ENCODE measurements around the gene ACVR1.
"Not testable (repeated sequence)": the region's sequence is repeated elsewhere in the genome, so short reads cannot be mapped to it uniquely, and the experiment has no call there.

The ACVR1 gene

GRCh38 chr2:157759855-157760254 lies 116.3 kb downstream of the ACVR1 start:
- no peak for DNase-seq (ENCODE audit: low read depth in 2 of 2)

DNA sequence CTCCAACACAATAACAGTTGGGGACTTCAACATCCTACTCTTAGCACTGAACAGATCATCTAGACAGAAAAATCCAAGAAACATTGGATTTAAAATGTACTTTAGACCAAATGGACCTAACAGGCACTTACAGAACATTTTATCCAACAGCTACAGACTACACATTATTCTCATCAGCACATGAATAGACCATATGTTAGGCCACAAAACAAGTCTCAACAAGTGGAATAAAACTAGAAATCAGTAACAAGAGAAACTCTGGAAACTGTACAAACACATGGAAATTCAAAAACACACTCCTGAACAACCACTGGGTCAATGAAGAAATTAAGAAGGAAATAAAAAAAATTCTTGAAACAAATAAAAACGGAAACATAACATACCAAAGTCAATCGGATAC lies 117.5 kb downstream of the ACVR1 start:
- DNase-seq (ENCODE audit: low read depth in 2 of 2), result no peak

DNA sequence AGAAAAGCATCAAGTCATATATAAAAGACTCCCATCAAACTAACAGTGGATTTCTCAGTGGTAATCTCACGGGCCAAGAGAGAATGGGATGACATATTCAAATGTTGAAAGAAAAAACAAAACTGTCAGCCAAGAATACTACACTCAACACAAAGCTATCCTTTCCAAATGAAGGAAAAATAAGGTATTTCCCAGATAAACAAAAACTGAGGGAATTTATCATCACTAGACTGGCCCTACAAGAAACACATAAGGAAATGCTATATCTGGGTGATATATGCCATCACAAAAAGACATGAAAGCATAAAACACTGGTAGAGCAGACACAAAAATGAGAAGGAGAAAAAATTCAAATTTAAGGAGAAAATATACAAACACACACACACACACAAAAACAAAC lies 118.6 kb downstream of the ACVR1 start:
- no peak for DNase-seq (ENCODE audit: low read depth in 2 of 2)

DNA sequence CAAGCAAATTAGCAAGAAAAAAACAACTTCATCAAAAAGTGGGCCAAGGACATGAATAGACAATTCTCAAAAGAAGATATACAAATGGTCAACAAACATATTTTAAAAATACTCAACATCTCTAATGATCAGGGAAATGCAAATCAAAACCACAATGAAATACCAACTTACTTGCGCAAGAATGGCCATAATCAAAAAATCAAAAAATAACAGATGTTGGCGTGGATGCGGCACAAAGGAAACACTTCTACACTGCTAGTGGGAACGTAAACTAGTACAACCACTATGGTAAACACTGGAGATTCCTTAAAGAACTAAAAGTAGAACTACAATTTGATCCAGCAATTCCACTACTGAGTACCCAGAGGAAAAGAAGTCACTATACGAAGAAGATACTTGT lies 119.7 kb downstream of the ACVR1 start:
- DNase-seq (ENCODE audit: low read depth in 2 of 2), result not testable (repeated sequence)

GRCh38 chr2:157751462-157752058 lies 124.6 kb downstream of the ACVR1 start:
- no peak for DNase-seq (ENCODE audit: low read depth in 2 of 2)

- no peak for DNase-seq (ENCODE audit: low read depth in 2 of 2)
Measured at GRCh38 chr2:157749684-157750083, 126.4 kb downstream of the ACVR1 start.

- DNase-seq (ENCODE audit: low read depth in 2 of 2), result no peak
Measured at GRCh38 chr2:157748371-157749142, 127.6 kb downstream of the ACVR1 start.

DNA sequence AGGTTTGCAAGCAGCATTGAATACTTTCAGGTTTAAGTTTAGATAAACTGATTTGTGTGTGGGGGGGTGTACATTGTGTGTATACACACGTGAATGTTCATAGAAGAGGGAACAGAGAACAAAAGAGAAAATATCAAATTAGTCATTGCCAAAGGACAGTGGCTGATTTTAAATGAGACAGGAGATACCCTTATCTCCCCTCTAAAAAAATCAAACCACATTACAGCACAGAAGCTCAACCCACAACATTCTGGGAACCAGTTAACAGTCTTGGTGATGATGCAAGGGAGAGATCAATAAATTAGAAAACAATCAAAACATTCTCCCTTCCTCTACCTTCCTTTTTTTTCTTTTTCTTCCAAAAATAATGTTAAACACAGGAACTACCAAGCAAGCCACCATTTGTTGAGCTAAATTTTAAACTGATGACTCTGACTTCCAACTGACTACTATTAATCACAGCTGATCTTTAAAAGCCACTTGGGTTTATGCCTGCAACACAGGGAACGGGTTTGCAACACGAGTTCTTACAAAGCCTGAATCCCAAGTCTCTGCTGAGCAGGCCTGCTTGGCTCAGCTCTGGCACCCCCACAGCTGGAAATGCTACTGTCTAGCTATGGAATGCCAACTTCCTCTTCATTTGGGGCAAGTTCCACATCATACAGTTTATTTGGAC lies 128.3 kb downstream of the ACVR1 start:
- DNase-seq (ENCODE audit: low read depth in 2 of 2), result no peak

DNA sequence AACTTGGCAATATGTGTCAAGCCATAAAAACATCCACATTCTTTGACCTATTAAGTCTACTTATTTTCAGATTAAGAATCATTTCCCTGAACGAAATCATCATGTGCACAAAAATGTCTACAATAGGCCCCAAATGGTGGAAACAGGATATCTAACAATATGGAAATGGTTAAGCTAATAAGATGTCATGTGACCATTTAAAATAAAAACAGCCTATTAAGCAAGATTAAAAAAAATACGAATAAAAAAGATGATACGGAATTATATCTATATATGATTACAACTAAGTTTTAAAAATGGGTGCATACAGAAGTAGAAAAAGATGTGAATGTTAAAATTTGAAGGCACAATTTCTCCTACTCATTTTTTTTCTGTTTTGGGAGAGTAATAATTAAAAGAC lies 128.8 kb downstream of the ACVR1 start:
- DNase-seq (ENCODE audit: low read depth in 2 of 2), result no peak

- DNase-seq (ENCODE audit: low read depth in 2 of 2), result no peak
Measured at GRCh38 chr2:157746234-157746950, 129.7 kb downstream of the ACVR1 start.

DNA sequence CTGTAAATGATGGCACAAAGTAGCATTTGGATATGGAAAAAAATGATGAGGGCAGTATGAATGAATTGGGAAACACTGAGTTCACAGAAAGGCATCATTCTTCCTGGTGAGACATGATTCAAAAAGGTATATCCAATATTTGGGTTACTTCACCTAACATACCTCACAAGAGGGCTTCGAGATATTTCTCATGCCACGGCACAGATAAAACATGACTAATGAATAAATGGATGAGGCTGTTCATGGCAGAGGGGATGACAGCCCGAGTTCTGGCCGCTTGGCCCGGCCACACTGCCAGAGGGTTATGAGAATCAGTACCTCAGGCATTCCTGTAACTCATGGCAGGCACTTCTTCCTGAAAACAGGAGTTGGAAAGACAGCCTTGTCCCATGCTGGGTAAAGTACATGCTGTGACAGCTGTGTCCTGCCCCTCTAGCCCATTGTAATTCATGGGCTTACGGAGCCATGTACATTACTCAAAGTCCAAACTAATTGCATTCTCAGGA lies 131.5 kb downstream of the ACVR1 start:
- DNase-seq (ENCODE audit: low read depth in 2 of 2), result no peak

GRCh38 chr2:157743051-157743450 lies 133.1 kb downstream of the ACVR1 start:
- no peak for DNase-seq (ENCODE audit: low read depth in 2 of 2)

DNA sequence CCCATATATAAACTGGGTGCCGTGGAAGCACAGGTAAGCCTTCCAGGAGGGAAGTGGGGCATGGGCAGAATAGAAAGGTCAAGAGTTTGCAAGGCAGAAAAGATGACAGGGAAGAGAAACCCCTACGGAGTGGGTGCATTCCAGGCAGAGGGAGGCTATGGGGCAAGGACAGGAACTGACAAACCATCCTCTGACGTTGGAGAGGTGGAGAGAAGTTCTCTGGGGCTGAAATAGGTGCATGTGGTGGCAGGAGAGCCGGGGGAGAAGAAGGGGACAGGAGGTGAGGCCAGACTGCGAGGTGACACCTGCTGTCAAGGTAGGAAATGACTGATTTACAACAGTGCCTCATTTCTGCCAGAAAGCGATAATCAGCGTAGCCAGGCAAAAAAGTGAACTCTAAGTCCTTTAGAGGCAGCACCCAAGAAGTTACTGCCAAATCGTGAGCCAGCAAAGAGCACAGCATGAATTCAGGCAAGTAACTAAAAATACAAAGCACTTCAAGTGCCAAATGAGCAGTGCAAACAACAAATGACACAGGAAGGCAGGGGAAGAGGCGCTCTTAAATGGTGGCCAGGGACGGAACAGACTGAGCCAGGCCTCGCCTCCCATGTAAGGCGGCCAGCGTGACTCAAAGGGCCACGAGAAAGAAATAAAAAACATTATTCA lies 134.2 kb downstream of the ACVR1 start:
- no peak for DNase-seq (ENCODE audit: low read depth in 2 of 2)

DNA sequence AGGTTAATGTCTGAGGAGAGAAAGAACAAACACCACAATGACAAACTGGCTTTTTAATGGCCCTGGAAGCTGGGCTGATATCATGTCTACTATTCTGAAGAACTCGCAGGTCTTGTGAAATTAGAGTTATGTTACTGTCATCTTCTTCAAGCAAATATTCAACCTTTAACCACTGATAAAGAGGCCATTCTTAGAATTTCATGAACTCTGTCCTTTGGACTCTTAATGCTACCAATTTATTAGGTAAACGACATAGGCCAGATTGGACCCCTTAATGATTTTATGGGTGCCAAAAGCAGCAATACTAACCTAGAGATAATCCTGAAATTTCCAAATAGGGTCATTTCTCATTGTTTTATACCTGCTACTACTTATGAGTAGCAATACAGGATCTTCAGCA lies 138.5 kb downstream of the ACVR1 start:
- DNase-seq (ENCODE audit: low read depth in 2 of 2), result no peak

- DNase-seq (ENCODE audit: low read depth in 2 of 2), result no peak
Measured at GRCh38 chr2:157735532-157735931, 140.6 kb downstream of the ACVR1 start.

DNA sequence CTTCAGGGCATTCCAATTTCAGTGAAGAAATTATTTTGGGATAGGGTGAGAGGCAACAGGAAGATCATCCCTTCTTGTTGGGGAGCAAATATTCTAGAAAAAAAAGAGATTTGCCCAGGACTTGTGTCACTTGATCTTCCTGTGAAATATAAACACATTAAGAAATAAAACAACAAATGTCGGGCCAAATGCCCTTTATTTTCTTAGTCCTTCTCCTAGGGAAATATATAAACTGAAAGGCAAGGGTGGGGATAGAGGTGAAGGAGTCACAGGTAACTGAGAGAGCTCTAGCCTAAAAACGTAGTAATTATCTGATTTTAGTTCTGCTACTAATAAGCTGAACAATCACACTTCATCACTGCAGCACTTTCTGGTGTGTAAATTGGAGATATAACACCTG lies 142.9 kb downstream of the ACVR1 start:
- no peak for DNase-seq (ENCODE audit: low read depth in 2 of 2)

- no peak for DNase-seq (ENCODE audit: low read depth in 2 of 2)
Measured at GRCh38 chr2:157732596-157732995, 143.5 kb downstream of the ACVR1 start.

GRCh38 chr2:157727693-157728092 lies 148.4 kb downstream of the ACVR1 start:
- DNase-seq (ENCODE audit: low read depth in 2 of 2), result no peak

DNA sequence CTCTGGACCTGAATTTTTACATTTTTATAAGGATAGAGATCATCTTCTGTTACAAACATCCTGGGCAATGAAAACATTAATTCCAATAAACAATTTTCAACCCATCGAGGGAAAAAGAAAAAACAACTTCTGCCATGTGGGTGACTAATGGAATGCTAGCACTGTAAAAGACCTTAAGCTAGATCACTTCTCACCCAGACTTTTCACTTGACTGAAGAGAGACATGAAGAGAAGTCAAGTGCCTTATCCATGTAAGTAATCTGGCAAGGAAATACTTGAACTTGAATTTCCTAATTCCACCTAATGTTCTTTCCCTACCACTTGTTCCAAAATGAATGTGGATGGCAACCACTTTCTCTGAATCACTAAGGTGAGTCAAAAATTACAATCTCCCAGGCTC lies 149.2 kb downstream of the ACVR1 start:
- DNase-seq (ENCODE audit: low read depth in 2 of 2), result no peak

GRCh38 chr2:157725846-157726245 lies 150.3 kb downstream of the ACVR1 start:
- no peak for DNase-seq (ENCODE audit: low read depth in 2 of 2)

DNA sequence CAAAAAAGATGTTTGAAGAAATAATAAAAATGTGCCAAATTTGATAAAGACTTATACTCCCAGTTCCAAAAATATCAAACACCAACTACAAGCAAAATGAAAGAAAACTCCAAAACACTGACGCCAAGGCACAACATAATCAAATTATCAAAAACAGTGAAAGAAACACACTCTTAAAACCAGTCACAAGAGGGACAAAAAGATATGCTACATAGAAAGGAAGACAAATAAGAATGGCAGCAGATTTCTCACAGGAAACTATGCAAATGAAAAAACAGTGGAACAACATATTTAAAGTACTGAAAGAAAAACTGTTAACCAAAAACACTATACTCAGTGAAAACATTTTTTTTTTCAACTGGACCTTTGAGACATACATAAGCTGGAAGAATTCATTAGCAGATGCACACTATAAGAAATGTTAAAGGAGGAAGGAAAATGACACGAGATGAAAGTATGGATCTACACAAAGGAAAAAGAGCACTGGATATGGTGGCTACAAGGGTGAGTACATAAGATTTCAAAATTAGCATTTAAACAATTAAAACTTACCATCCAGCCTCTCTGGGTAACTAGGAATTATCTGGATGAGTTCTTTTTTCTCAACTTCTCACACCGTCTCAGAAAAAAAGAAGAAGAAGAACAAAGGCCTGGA lies 153.4 kb downstream of the ACVR1 start:
- no peak for DNase-seq (ENCODE audit: low read depth in 2 of 2)
